ENCODE measurements around the gene MYO10.

The MYO10 gene

GRCh38 chr5:16615741-16616535, 320.1 kb downstream of the MYO10 start:
- DNase-seq (ENCODE audit: low read depth, low spot score) = no peak
- H3K27ac ChIP-seq = no peak overlapping the region

GRCh38 chr5:16612007-16612406, 324.1 kb downstream of the MYO10 start:
- no peak for DNase-seq (ENCODE audit: low read depth, low spot score)
- no peak overlapping the region for H3K27ac ChIP-seq
